WI38 (cell line): ENCODE results near the gene MAVS.
"Not testable (repeated sequence)": the region's sequence is repeated elsewhere in the genome, so short reads cannot be mapped to it uniquely, and the experiment has no call there.

Source experiments
- H3K4me3 ChIP-seq: 2 replicates; pipeline ENCODE4 v1.5.1; 2011; ENCODE audit warnings: low read depth, mild to moderate bottlenecking, control low read depth, low read length
- TF ChIP-seq, protein P1 (sequence below): IDR thresholded peaks from 2 replicates; pipeline ENCODE4 v1.5.1; 2012; ENCODE audit warnings: low read depth, mild to moderate bottlenecking, control low read depth, low read length

Gene MAVS

DNA sequence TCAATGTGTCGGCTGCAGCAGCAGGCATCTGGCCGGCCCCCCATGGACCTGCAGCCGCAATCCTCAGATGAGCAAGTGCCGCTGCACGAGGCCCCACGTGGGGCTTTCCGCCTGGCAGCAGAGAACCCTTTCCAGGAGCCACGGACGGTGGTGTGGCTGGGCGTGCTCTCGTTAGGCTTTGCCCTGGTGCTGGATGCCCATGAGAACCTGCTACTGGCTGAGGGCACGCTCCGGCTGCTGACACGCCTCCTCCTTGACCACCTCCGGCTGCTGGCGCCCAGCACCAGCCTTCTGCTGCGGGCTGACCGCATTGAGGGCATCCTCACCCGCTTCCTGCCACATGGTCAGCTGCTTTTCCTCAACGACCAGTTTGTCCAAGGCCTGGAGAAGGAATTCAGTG lies 22.8 kb upstream of the MAVS start:
- H3K4me3 ChIP-seq = no peak overlapping the region
- TF ChIP-seq, protein P1, sequence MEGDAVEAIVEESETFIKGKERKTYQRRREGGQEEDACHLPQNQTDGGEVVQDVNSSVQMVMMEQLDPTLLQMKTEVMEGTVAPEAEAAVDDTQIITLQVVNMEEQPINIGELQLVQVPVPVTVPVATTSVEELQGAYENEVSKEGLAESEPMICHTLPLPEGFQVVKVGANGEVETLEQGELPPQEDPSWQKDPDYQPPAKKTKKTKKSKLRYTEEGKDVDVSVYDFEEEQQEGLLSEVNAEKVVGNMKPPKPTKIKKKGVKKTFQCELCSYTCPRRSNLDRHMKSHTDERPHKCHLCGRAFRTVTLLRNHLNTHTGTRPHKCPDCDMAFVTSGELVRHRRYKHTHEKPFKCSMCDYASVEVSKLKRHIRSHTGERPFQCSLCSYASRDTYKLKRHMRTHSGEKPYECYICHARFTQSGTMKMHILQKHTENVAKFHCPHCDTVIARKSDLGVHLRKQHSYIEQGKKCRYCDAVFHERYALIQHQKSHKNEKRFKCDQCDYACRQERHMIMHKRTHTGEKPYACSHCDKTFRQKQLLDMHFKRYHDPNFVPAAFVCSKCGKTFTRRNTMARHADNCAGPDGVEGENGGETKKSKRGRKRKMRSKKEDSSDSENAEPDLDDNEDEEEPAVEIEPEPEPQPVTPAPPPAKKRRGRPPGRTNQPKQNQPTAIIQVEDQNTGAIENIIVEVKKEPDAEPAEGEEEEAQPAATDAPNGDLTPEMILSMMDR = no peak

DNA sequence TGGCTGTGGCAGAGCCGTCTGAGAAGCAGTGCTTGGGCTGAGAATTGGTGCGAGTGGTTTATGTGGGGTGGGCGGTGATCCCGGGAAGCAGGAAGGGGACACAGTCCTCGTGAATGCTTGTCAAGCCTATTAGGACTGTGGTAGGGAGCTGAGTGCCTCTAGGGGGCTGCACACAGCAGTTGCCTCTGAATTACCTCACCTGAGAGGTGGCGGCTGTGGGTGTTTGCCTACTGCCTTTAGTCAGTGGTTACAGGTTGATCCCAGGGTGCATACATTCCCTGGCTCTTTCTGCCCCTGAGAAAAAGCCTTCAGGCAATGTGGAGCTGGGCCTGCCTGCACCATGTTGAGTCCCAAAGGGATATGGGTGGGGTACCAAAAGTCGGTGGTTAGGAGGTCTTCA lies 21.1 kb upstream of the MAVS start:
- TF ChIP-seq, protein P1 = no peak
- no peak overlapping the region for H3K4me3 ChIP-seq

DNA sequence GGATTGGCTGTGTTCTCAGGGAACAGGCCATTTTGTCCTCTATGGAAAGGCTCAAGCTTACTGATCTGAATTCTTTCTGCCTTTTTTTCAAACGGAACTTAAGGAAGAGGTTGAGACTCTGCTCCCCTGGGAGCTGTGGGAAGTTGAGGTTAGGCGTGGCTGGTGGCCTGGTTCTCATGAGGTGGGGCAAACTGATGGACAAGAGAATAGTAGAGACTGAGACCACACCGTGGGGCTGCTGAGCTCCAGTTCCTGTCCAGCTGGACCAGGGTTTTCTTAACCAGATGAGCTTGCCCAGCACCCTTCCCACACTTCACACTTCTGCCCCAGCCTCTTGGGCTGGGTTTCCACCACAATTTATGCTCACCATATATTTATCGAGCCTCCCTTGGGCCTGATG lies 20.2 kb upstream of the MAVS start:
- no peak overlapping the region for H3K4me3 ChIP-seq

DNA sequence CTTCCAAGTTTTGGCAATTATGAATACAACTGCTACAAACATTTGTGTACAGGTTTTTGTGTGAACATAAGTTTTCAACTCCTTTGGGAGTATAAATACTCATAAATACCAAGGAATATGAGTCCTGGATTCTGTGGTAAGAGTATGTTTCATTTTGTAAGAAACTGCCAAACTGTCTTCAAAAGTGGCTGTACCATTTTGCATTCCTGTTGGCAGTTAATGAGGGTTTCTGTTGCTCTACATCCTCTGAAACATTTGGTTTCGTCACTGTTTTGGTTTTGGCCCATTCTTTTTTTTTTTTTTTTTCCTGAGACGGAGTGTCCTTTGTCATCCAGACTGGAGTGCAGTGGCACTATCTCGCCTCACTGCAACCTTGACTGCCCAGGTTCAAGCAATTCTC lies 17.8 kb upstream of the MAVS start:
- H3K4me3 ChIP-seq = no peak overlapping the region
- TF ChIP-seq, protein P1 = no peak

More for the DNA sequence above, 20.2 kb upstream of the MAVS start:
- TF ChIP-seq, protein P1 = no peak

DNA sequence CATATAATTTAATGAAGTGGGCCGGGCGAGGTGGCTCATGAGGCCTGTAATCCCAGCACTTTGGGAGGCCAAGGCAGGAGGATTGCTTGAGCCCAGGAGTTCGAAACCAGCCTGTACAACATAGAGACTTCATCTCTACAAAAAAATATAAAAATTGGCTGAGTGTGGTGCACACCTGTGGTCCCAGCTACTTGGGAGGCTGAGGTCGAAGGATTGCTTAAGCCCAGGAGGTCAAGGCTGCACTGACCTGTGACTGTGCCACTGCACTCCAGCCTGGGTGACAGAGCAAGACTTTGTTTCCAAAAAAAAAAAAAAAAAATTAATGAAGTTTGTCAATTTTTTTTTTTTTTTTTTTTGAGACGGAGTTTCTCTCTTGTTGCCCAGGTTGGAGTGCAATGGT lies 16.7 kb upstream of the MAVS start:
- H3K4me3 ChIP-seq = not testable (repeated sequence)

DNA sequence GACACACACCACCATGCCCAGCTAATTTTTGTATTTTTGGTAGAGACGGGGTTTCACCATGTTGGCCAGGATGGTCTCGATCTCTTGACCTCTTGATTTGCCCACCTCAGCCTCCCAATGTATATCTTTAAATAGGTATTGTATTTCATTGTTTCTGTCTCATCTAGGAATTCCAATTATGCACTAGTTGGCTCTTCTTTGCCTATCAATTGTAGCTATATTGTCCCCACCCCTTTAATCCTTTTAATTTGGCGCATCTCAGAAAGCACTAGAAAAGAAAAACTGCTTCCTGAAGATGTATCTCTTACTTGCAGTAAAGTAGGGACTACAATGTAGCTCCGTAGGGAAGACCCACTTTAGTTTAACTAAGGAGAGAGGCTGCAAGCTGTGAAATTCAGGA lies 10.5 kb upstream of the MAVS start:
- no peak overlapping the region for H3K4me3 ChIP-seq
- TF ChIP-seq, protein P1 = no peak

DNA sequence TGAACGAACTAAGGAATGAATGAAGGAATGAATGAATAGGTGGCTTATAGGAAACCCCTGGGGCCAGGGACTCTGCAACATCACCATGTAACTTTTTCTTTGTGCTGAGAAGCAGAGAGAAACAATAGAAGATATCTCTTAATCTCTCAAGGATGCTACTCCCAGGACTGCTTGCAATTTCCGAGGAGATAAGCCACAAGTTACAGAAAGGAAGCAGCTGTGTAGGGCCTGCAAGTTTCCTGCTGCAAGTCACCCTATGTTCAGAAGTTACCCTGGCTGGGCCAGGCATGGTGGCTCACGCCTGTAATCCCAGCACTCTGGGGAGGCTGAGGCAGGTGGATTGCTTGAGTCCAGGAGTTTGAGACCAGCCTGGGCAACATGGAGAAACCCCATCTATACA lies 7.3 kb upstream of the MAVS start:
- TF ChIP-seq, protein P1 = no peak
- no peak overlapping the region for H3K4me3 ChIP-seq

DNA sequence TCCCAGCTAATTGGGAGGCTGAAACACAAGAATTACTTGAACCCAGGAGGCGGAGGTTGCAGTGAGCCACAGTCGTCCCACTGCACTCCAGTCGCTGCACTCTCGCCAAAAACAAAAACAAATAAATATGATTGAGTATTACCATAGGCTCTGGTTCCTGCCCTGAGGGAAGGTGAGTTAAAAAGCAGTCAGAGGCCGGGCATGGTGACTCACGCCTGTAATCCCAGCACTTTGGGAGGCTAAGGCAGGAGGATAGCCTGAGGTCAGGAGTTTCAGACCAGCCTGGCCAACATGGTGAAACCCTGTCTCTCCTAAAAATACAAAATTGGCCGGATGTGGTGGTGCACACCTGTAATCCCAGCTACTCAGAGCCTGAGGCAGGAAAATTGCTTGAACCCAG lies 6.4 kb upstream of the MAVS start:
- not testable (repeated sequence) for H3K4me3 ChIP-seq
